Activated T-helper 2 cell treated with anti-CD3 and anti-CD28 coated beads, Interferon-gamma antibody, Interleukin-2, Interleukin-4, amounts not matched to agents 10 μg/mL and 5 μg/mL and 100 μg/mL, durations not matched to agents 14 hours and 24 hours and 36 hours (primary cell): ENCODE data around the gene SMAD7. TPM values are rescaled to one million over a fixed set of nuclear protein-coding genes. Genes with fewer than 3 reads are reported as not detected.
"Not testable (repeated sequence)": the region's sequence is repeated elsewhere in the genome, so short reads cannot be mapped to it uniquely, and the experiment has no call there.

ENCODE experiments used
- DNase-seq: peaks from one replicate; pipeline ENCODE4 v3.0.0; 2021; ENCODE audit warnings: low spot score
- H3K27ac Mint-ChIP-seq: one replicate; pipeline ENCODE4 v1.8.0; 2021; ENCODE audit warnings: mixed read lengths
- H3K27me3 Mint-ChIP-seq: one replicate; pipeline ENCODE4 v1.8.0; 2021; ENCODE audit warnings: low read depth, mixed read lengths
- H3K36me3 Mint-ChIP-seq: one replicate; pipeline ENCODE4 v1.8.0; 2021; ENCODE audit warnings: low read depth, mixed read lengths
- H3K4me1 Mint-ChIP-seq: one replicate; pipeline ENCODE4 v1.8.0; 2021; ENCODE audit warnings: low read depth, mixed read lengths
- H3K4me3 Mint-ChIP-seq: one replicate; pipeline ENCODE4 v1.8.0; 2021; ENCODE audit warnings: low read depth, mild to moderate bottlenecking, moderate library complexity, mixed read lengths
- H3K9me3 Mint-ChIP-seq: one replicate; pipeline ENCODE4 v1.8.0; 2021; ENCODE audit warnings: mixed read lengths
- intact Hi-C: fragments of 100-400 bp; cut with micrococcal nuclease; formaldehyde crosslinking; loops from one replicate; pipeline ENCODE4 v1.15.1; 2023
- total RNA-seq: library from RNA; stranded (reverse); gene quantifications from 2 replicates; pipeline ENCODE4 v1.2.3, GENCODE V29; 2022

The SMAD7 gene
- total RNA-seq, 1 donor from 2014 or later, result 21.1 TPM

GRCh38 chr18:48871391-48872166 lies 79.2 kb downstream of the SMAD7 start:
- H3K27ac Mint-ChIP-seq, result no peak overlapping the region

GRCh38 chr18:48870926-48871325 lies 79.8 kb downstream of the SMAD7 start:
- H3K36me3 Mint-ChIP-seq, H3K27me3 Mint-ChIP-seq, H3K9me3 Mint-ChIP-seq, H3K27ac Mint-ChIP-seq, H3K4me3 Mint-ChIP-seq, DNase-seq, intact Hi-C loops: not testable (repeated sequence)
- H3K4me1 Mint-ChIP-seq, result peaks cover 37% of the 10 kb centered on the region

More at GRCh38 chr18:48871391-48872166, 79.2 kb downstream of the SMAD7 start:
- intact Hi-C loops, result no loop called here
- H3K27me3 Mint-ChIP-seq, result no peaks in the 10 kb centered on the region
- no peak overlapping the region for H3K4me3 Mint-ChIP-seq
- no peak for DNase-seq
- peaks cover 37% of the 10 kb centered on the region for H3K4me1 Mint-ChIP-seq
- no peaks in the 10 kb centered on the region for H3K36me3 Mint-ChIP-seq
- no peaks in the 10 kb centered on the region for H3K9me3 Mint-ChIP-seq
